GM18526 (cell line): ENCODE data around the gene LSM7.

Experiments used
- POLR2A ChIP-seq: IDR thresholded peaks from 3 replicates; pipeline ENCODE4 v1.6.1; 2011; ENCODE audit not compliant: insufficient read length; ENCODE audit errors: extremely low read depth

The LSM7 gene

GRCh38 chr19:2288338-2288817 lies 40.0 kb downstream of the LSM7 start:
- no peak for TF ChIP-seq POLR2A

DNA sequence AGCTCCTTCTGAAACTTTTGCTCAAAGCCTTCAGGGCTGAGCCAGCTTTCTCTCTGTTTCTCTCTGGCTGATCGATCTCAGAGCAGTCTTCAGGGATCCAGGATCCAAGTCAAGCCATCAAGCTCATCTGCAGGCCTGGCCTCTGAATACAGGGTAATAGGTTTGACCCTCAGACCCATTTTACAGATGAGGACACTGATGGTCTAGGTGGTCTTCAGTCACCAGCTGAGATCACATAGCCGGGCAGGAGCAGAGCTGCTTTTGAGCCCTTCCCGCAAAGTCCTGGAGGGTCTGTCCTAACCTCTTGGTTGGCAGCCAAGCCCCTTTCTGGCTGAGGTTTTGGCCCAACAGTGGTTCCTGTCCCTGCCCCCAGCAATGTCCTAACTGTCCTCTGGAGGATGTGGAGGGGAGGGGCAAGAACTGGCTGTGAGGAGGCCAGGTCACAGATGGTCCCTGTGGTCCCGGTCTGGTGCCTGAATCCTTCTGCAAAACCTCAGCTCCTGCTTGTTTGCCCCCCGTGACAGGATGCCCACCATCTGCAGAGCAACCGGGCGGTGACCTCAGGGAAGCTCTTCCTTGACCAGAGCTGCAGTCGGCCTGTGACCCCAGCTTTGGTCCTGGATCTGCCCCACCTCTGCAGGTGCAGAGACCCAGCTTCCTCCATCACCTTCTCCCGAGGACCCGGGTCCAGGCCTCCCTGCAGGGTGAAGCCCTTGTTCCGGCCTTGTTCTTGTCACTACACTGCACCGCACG lies 40.6 kb downstream of the LSM7 start:
- TF ChIP-seq POLR2A = no peak

DNA sequence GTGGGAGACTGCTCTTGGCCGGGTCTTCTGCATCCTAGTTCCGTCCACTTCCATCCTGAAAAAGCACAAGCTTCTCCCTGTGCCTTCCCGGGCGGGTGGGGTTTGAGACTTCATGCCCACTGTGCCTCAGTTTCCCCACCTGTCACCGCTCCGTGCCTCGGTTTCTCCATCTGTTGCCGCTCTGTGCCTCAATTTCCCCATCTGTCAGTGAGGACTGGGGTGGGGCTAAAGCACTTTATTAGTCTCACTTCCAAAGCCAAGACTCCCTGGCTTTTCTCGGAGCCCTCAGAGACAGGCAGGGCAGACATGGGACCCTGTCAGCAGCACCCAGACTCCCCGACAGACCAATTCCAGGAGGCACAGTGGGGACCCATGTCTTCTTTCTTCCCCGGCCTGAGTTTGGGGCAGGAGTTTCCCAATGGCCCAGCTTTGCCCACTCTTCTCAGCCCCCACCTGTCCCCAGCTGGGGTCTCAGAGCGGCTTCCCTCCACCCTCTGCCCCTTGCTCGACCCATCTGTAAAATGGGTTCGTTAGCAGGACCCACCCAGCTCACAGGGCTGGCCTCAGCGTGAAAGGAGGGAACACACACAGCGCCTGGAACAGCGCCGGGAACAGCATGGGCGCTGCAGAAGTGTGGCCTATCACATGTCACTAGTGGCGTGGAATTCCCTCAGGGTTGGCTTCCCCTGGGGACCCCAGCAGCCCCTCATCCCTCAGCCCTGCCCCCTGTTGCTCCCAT lies 41.8 kb downstream of the LSM7 start:
- TF ChIP-seq POLR2A = no peak

GRCh38 chr19:2283835-2284507 lies 44.4 kb downstream of the LSM7 start:
- TF ChIP-seq POLR2A = no peak

- no peak for TF ChIP-seq POLR2A
Measured at GRCh38 chr19:2282862-2283237, 45.5 kb downstream of the LSM7 start.

- TF ChIP-seq POLR2A = no peak
Measured at GRCh38 chr19:2282062-2282861, 46.1 kb downstream of the LSM7 start, which contains the start of gene PEAK3. PEAK3 (minus strand) TSS chr19:2282175; CDS start chr19:2280931, 1,244 bp downstream.

- no peak for TF ChIP-seq POLR2A
Measured at GRCh38 chr19:2280633-2281264, 47.6 kb downstream of the LSM7 start.

GRCh38 chr19:2278459-2279158 lies 49.8 kb downstream of the LSM7 start:
- no peak for TF ChIP-seq POLR2A

- TF ChIP-seq POLR2A = no peak
Measured at GRCh38 chr19:2277138-2277537, 51.2 kb downstream of the LSM7 start.

DNA sequence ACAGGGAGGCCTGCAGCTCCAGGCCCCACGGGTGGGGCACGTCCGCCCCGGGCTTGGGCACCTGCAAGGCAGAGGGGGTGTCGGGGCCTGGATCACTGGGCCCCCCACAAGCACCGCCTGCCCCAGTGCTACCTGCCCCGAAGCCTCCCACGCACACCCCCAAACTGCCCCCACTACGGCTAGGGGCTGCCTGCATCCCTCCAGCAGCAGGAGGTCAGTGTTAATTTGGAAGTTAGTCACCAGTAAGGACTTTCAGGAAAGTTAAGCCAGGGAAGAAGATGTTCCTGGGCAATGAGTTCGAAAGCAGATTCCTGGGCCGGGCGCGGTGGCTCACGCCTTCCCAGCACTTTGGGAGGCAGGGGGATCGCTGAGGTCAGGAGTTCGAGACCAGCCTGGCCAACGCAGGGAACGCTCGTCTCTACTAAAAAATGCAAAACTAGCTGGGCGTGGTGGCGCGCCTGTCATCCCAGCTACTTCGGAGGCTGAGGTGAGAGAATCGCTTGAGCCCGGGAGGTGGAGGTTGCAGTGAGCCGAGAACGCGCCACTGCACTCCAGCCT lies 51.9 kb downstream of the LSM7 start:
- TF ChIP-seq POLR2A = no peak

DNA sequence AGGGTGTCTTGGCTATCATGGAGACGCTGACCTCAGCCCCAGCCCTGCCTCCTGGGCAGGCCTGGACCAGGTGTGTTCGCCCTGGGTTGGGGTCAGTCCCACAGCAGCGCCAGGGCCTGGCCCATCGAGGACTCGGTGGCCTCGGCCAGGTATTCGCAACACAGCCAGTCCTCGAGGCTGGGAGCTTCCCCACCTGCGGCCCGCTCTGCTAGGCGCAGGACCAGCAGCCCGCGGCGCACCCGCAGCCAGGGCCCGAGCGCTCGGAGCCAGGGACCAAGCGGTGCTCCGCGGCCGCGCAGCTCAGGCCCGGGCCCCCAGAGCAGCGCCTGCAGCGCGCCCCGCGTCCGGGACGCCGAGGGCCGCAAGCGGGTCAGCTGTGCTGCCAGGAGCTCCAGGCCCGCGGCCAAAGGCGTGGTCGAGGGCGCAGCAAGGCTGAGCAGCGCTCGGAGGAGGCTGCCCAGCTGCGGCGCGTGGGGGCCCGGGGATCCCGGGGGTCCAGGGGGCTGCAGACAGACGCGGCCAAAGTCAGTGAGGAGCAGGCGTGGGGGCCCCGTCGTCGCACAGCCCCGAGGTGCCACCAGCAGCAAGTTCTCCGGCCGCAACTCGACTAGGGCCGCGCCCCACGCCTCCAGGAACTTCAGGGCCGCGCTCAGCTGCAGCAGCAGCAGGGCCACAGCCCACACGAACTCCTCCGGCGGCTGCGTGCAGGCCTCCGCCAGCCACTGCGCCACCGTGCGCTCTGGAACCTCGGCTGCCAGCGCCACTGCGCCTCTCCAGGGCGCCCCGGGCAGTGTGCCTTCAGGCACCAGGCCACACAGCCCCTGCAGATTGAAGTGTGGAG lies 52.6 kb downstream of the LSM7 start:
- TF ChIP-seq POLR2A = no peak

DNA sequence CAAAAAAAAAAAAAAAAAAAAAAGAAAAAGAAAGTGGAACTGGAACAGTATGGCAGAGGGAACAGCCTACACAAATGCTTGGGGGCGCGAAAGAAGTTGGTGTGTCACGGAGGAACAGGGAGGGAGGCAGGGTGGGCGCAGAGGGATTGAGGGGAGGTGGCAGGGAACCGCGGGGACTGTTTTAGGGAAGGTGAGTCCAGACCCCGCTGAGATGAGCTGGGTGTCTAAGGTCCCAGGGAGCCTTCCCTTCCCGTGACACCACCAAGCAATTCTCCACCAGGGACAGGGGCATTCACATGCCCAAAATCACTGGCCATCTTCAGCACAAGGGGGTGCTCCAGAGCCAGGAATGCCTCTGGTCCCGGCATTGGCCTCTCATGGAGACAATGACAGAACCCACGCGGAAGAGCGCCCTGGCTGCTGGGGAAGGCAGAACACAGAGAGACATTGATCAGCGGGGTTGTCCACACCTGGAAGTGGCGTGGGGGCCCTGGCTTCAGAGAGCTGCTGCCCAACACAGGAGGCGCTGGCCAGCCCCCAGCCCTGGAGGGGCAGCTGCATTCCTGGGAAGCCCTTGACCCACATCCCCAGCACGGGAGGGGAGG lies 53.4 kb downstream of the LSM7 start:
- no peak for TF ChIP-seq POLR2A

- no peak for TF ChIP-seq POLR2A
Measured at GRCh38 chr19:2274185-2274711, 54.1 kb downstream of the LSM7 start.
